Measurements from ENCODE around the gene NR2F1.

NR2F1 gene

GRCh38 chr5:93642526-93642925, 59.5 kb downstream of the NR2F1 start:
- DNase-seq (ENCODE audit: low spot score) = no peak
